ENCODE data around the gene NDFIP1.

DNA sequence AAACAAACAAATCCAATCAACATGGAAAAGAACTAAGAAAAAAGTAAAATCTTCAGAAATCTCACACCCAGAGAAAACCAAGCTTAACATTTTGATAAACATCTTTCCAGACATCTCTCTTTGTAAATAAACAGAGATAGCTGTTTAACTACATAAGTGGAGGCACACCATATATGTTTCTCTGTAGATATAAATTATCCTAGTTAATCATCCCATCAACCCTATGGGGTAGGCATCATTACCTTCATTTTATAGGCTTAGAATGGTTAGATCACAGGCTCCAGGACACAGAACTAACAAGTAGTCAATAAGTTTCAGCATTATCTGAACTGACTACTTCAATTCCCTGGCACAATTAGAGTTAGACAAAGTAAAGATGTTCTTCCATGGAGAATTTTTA lies 22.4 kb upstream of the NDFIP1 start:
- TF ChIP-seq, protein P1, sequence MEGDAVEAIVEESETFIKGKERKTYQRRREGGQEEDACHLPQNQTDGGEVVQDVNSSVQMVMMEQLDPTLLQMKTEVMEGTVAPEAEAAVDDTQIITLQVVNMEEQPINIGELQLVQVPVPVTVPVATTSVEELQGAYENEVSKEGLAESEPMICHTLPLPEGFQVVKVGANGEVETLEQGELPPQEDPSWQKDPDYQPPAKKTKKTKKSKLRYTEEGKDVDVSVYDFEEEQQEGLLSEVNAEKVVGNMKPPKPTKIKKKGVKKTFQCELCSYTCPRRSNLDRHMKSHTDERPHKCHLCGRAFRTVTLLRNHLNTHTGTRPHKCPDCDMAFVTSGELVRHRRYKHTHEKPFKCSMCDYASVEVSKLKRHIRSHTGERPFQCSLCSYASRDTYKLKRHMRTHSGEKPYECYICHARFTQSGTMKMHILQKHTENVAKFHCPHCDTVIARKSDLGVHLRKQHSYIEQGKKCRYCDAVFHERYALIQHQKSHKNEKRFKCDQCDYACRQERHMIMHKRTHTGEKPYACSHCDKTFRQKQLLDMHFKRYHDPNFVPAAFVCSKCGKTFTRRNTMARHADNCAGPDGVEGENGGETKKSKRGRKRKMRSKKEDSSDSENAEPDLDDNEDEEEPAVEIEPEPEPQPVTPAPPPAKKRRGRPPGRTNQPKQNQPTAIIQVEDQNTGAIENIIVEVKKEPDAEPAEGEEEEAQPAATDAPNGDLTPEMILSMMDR (IDR thresholded peaks at IDR 0.05) = no peak
- TF ChIP-seq, protein P2, sequence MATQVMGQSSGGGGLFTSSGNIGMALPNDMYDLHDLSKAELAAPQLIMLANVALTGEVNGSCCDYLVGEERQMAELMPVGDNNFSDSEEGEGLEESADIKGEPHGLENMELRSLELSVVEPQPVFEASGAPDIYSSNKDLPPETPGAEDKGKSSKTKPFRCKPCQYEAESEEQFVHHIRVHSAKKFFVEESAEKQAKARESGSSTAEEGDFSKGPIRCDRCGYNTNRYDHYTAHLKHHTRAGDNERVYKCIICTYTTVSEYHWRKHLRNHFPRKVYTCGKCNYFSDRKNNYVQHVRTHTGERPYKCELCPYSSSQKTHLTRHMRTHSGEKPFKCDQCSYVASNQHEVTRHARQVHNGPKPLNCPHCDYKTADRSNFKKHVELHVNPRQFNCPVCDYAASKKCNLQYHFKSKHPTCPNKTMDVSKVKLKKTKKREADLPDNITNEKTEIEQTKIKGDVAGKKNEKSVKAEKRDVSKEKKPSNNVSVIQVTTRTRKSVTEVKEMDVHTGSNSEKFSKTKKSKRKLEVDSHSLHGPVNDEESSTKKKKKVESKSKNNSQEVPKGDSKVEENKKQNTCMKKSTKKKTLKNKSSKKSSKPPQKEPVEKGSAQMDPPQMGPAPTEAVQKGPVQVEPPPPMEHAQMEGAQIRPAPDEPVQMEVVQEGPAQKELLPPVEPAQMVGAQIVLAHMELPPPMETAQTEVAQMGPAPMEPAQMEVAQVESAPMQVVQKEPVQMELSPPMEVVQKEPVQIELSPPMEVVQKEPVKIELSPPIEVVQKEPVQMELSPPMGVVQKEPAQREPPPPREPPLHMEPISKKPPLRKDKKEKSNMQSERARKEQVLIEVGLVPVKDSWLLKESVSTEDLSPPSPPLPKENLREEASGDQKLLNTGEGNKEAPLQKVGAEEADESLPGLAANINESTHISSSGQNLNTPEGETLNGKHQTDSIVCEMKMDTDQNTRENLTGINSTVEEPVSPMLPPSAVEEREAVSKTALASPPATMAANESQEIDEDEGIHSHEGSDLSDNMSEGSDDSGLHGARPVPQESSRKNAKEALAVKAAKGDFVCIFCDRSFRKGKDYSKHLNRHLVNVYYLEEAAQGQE (IDR thresholded peaks at IDR 0.05; ENCODE audit: insufficient read depth in 1 of 2, low read depth in 2 of 2, low read length in 1 of 2) = no peak
- TF ChIP-seq SIN3A (IDR thresholded peaks at IDR 0.05; ENCODE audit: borderline replicate concordance, insufficient read depth, low read depth, low read length) = no peak
- no peak for TF ChIP-seq TCF7L2 (IDR thresholded peaks at IDR 0.05; ENCODE audit: low read depth, low read length)
